Measurements from ENCODE around the gene NCAPD3.
"Not testable (repeated sequence)": the region's sequence is repeated elsewhere in the genome, so short reads cannot be mapped to it uniquely, and the experiment has no call there.

The NCAPD3 gene

GRCh38 chr11:134224710-134225664 is 1.2 kb upstream of the NCAPD3 start:
- Histone ChIP-seq H3K9ac (ENCODE audit: low read depth, low read length) (peak overlapping the region; percentile 94), H3K4me1 (ENCODE audit: insufficient read depth, low read length) (0 out of 2 replicates have a peak, but pooled peaks cover 4% of the 10 kb centered on the region), H3K9me3 (ENCODE audit: control insufficient read depth, insufficient read depth, low read length) (no peaks in the 10 kb centered on the region), H3K36me3 (ENCODE audit: insufficient read depth, low read length) (peaks cover 4% of the 10 kb centered on the region)

GRCh38 chr11:134223121-134223520 is 646 bp downstream of the NCAPD3 start:
- Histone ChIP-seq H3K9me3 (ENCODE audit: control insufficient read depth, insufficient read depth, low read length) (no peaks in the 10 kb centered on the region), H3K9ac (ENCODE audit: low read depth, low read length) (peak overlapping the region; percentile 94), H3K4me1 (ENCODE audit: insufficient read depth, low read length) (0 out of 2 replicates have a peak, but pooled peaks cover 4% of the 10 kb centered on the region), H3K36me3 (ENCODE audit: insufficient read depth, low read length) (peaks cover 4% of the 10 kb centered on the region)

GRCh38 chr11:134216816-134217215 is 7.0 kb downstream of the NCAPD3 start:
- no peaks in the 10 kb centered on the region; the same call in 1 of the 2 replicates for H3K36me3 ChIP-seq (ENCODE audit: insufficient read depth, low read length)
- no peaks in the 10 kb centered on the region for H3K4me1 ChIP-seq (ENCODE audit: insufficient read depth, low read length)
- no peaks in the 10 kb centered on the region for H3K9me3 ChIP-seq (ENCODE audit: control insufficient read depth, insufficient read depth, low read length)
- no peak overlapping the region for H3K9ac ChIP-seq (ENCODE audit: low read depth, low read length)

- Histone ChIP-seq H3K9ac (ENCODE audit: low read depth, low read length) (no peak overlapping the region), H3K4me1 (ENCODE audit: insufficient read depth, low read length) (no peaks in the 10 kb centered on the region), H3K36me3 (ENCODE audit: insufficient read depth, low read length) (no peaks in the 10 kb centered on the region; the same call in 1 of the 2 replicates), H3K9me3 (ENCODE audit: control insufficient read depth, insufficient read depth, low read length) (no peaks in the 10 kb centered on the region)
Measured at GRCh38 chr11:134215836-134216235, 7.9 kb downstream of the NCAPD3 start.

- Histone ChIP-seq H3K9ac (ENCODE audit: low read depth, low read length) (no peak overlapping the region), H3K36me3 (ENCODE audit: insufficient read depth, low read length) (peaks cover 33% of the 10 kb centered on the region), H3K4me1 (ENCODE audit: insufficient read depth, low read length) (no peaks in the 10 kb centered on the region), H3K9me3 (ENCODE audit: control insufficient read depth, insufficient read depth, low read length) (no peaks in the 10 kb centered on the region)
Measured at GRCh38 chr11:134207538-134208239, 16.1 kb downstream of the NCAPD3 start.

- H3K9ac ChIP-seq (ENCODE audit: low read depth, low read length), result no peak overlapping the region
- no peaks in the 10 kb centered on the region for H3K4me1 ChIP-seq (ENCODE audit: insufficient read depth, low read length)
- H3K36me3 ChIP-seq (ENCODE audit: insufficient read depth, low read length), result peaks cover 36% of the 10 kb centered on the region
- H3K9me3 ChIP-seq (ENCODE audit: control insufficient read depth, insufficient read depth, low read length), result no peaks in the 10 kb centered on the region
Measured at GRCh38 chr11:134206185-134206584, 17.6 kb downstream of the NCAPD3 start.

GRCh38 chr11:134205729-134206128 is 18.0 kb downstream of the NCAPD3 start:
- Histone ChIP-seq H3K9ac (ENCODE audit: low read depth, low read length) (no peak overlapping the region), H3K36me3 (ENCODE audit: insufficient read depth, low read length) (peaks cover 37% of the 10 kb centered on the region)

GRCh38 chr11:134202661-134203060 is 21.1 kb downstream of the NCAPD3 start:
- H3K9ac ChIP-seq (ENCODE audit: low read depth, low read length), result no peak overlapping the region
- H3K9me3 ChIP-seq (ENCODE audit: control insufficient read depth, insufficient read depth, low read length), result no peaks in the 10 kb centered on the region
- H3K4me1 ChIP-seq (ENCODE audit: insufficient read depth, low read length), result no peaks in the 10 kb centered on the region
- H3K36me3 ChIP-seq (ENCODE audit: insufficient read depth, low read length), result peaks cover 35% of the 10 kb centered on the region

More at GRCh38 chr11:134205729-134206128, 18.0 kb downstream of the NCAPD3 start:
- Histone ChIP-seq H3K4me1 (ENCODE audit: insufficient read depth, low read length) (no peaks in the 10 kb centered on the region), H3K9me3 (ENCODE audit: control insufficient read depth, insufficient read depth, low read length) (no peaks in the 10 kb centered on the region)

GRCh38 chr11:134200688-134201087 is 23.1 kb downstream of the NCAPD3 start:
- no peak overlapping the region for H3K9ac ChIP-seq (ENCODE audit: low read depth, low read length)
- no peaks in the 10 kb centered on the region for H3K9me3 ChIP-seq (ENCODE audit: control insufficient read depth, insufficient read depth, low read length)
- peaks cover 26% of the 10 kb centered on the region for H3K36me3 ChIP-seq (ENCODE audit: insufficient read depth, low read length)
- H3K4me1 ChIP-seq (ENCODE audit: insufficient read depth, low read length), result no peaks in the 10 kb centered on the region

GRCh38 chr11:134199531-134199930 is 24.2 kb downstream of the NCAPD3 start:
- no peak overlapping the region for H3K9ac ChIP-seq (ENCODE audit: low read depth, low read length)
- peaks cover 19% of the 10 kb centered on the region for H3K36me3 ChIP-seq (ENCODE audit: insufficient read depth, low read length)
- no peaks in the 10 kb centered on the region for H3K4me1 ChIP-seq (ENCODE audit: insufficient read depth, low read length)

GRCh38 chr11:134196756-134197155 is 27.0 kb downstream of the NCAPD3 start:
- H3K36me3 ChIP-seq (ENCODE audit: insufficient read depth, low read length), result peaks cover 18% of the 10 kb centered on the region

More at GRCh38 chr11:134199531-134199930, 24.2 kb downstream of the NCAPD3 start:
- no peaks in the 10 kb centered on the region for H3K9me3 ChIP-seq (ENCODE audit: control insufficient read depth, insufficient read depth, low read length)

GRCh38 chr11:134188092-134188491 is 35.7 kb downstream of the NCAPD3 start:
- not testable (repeated sequence) for H3K9me3 ChIP-seq (ENCODE audit: control insufficient read depth, insufficient read depth, low read length); H3K9ac ChIP-seq (ENCODE audit: low read depth, low read length); H3K4me1 ChIP-seq (ENCODE audit: insufficient read depth, low read length)
- H3K36me3 ChIP-seq (ENCODE audit: insufficient read depth, low read length), result peaks cover 27% of the 10 kb centered on the region

More at GRCh38 chr11:134196756-134197155, 27.0 kb downstream of the NCAPD3 start:
- Histone ChIP-seq H3K9ac (ENCODE audit: low read depth, low read length) (no peak overlapping the region), H3K4me1 (ENCODE audit: insufficient read depth, low read length) (no peaks in the 10 kb centered on the region), H3K9me3 (ENCODE audit: control insufficient read depth, insufficient read depth, low read length) (no peaks in the 10 kb centered on the region)

- Histone ChIP-seq H3K9me3 (ENCODE audit: control insufficient read depth, insufficient read depth, low read length) (no peaks in the 10 kb centered on the region), H3K9ac (ENCODE audit: low read depth, low read length) (no peak overlapping the region), H3K4me1 (ENCODE audit: insufficient read depth, low read length) (no peaks in the 10 kb centered on the region), H3K36me3 (ENCODE audit: insufficient read depth, low read length) (peaks cover 18% of the 10 kb centered on the region)
Measured at GRCh38 chr11:134181707-134182106, 42.1 kb downstream of the NCAPD3 start.

- no peaks in the 10 kb centered on the region for H3K4me1 ChIP-seq (ENCODE audit: insufficient read depth, low read length)
- H3K9me3 ChIP-seq (ENCODE audit: control insufficient read depth, insufficient read depth, low read length), result no peaks in the 10 kb centered on the region; the same call in 1 of the 2 replicates
- H3K9ac ChIP-seq (ENCODE audit: low read depth, low read length), result no peak overlapping the region
- peaks cover 33% of the 10 kb centered on the region for H3K36me3 ChIP-seq (ENCODE audit: insufficient read depth, low read length)
Measured at GRCh38 chr11:134178032-134178674, 45.6 kb downstream of the NCAPD3 start.

Data from ES-I3 (cell line).